ENCODE results near the gene CD83.

DNA sequence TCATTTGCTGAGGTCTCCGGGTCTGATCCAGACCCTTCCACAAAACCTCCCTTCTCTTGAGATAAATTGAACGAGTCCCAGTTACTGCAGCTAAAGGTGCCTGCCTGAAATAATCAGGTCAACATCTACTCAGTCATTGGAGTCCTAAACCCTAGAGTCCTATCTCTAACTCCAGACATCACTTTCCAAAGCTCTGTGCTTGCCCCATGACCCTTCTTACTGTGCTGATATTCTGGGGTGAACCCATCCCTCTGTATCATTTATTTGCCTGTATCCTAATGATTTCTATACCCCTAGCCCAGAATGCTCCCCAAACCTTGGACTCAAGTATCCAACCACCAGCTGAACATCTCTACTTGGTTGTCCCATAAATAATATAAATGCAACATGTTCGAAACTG, 35.7 kb downstream of the CD83 start:
- TF ChIP-seq, protein P1, sequence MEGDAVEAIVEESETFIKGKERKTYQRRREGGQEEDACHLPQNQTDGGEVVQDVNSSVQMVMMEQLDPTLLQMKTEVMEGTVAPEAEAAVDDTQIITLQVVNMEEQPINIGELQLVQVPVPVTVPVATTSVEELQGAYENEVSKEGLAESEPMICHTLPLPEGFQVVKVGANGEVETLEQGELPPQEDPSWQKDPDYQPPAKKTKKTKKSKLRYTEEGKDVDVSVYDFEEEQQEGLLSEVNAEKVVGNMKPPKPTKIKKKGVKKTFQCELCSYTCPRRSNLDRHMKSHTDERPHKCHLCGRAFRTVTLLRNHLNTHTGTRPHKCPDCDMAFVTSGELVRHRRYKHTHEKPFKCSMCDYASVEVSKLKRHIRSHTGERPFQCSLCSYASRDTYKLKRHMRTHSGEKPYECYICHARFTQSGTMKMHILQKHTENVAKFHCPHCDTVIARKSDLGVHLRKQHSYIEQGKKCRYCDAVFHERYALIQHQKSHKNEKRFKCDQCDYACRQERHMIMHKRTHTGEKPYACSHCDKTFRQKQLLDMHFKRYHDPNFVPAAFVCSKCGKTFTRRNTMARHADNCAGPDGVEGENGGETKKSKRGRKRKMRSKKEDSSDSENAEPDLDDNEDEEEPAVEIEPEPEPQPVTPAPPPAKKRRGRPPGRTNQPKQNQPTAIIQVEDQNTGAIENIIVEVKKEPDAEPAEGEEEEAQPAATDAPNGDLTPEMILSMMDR (IDR thresholded peaks at IDR 0.05) = no peak
- no peak for TF ChIP-seq ZFX (IDR thresholded peaks at IDR 0.05; ENCODE audit: borderline replicate concordance)

Measured in 22Rv1 (cell line).